Measurements from ENCODE around the gene C3orf52. TPM values are rescaled to one million over a fixed set of nuclear protein-coding genes. Genes with fewer than 3 reads are reported as not detected.

The C3orf52 gene
- total RNA-seq, 1 donor from 2014 or later, result 16.4 TPM

- intact Hi-C loops (cut with DNase I), result no loop called here
- H3K27me3 ChIP-seq (ENCODE audit: low read depth), result no peaks in the 10 kb centered on the region
- H3K27ac ChIP-seq, result no peak overlapping the region
- peaks cover 11% of the 10 kb centered on the region for H3K4me1 ChIP-seq
- peak overlapping the region; percentile 15 for H3K4me3 ChIP-seq
- no peaks in the 10 kb centered on the region for H3K9me3 ChIP-seq
- DNase-seq, result no peak
- no peak for TF ChIP-seq CTCF (IDR thresholded peaks at IDR 0.05)
- H3K36me3 ChIP-seq, result peaks cover 9% of the 10 kb centered on the region
- no peak for ATAC-seq
Observed at GRCh38 chr3:112116748-112117186, 30.6 kb downstream of the C3orf52 start.

GRCh38 chr3:112117415-112117814, 31.2 kb downstream of the C3orf52 start:
- intact Hi-C loops (cut with DNase I), result no loop called here
- H3K4me3 ChIP-seq, result no peak overlapping the region

GRCh38 chr3:112117841-112118571, 31.8 kb downstream of the C3orf52 start:
- no peaks in the 10 kb centered on the region for H3K27me3 ChIP-seq (ENCODE audit: low read depth)
- peak; percentile 54 for DNase-seq
- peaks cover 6% of the 10 kb centered on the region for H3K36me3 ChIP-seq
- no peaks in the 10 kb centered on the region for H3K9me3 ChIP-seq
- peaks cover 11% of the 10 kb centered on the region for H3K4me1 ChIP-seq
- peak; percentile 26 to 35 for ATAC-seq
- no peak overlapping the region for H3K4me3 ChIP-seq
- no peak overlapping the region for H3K27ac ChIP-seq
- intact Hi-C loops (cut with DNase I), result no loop called here
- no peak for TF ChIP-seq CTCF (IDR thresholded peaks at IDR 0.05)

More at GRCh38 chr3:112117415-112117814, 31.2 kb downstream of the C3orf52 start:
- Histone ChIP-seq H3K9me3 (no peaks in the 10 kb centered on the region), H3K36me3 (peaks cover 9% of the 10 kb centered on the region), H3K27me3 (ENCODE audit: low read depth) (no peaks in the 10 kb centered on the region), H3K4me1 (peaks cover 11% of the 10 kb centered on the region), H3K27ac (no peak overlapping the region)
- TF ChIP-seq CTCF (IDR thresholded peaks at IDR 0.05), result no peak
- no peak for DNase-seq
- ATAC-seq, result no peak

- Histone ChIP-seq H3K4me1 (peaks cover 11% of the 10 kb centered on the region), H3K36me3 (no peaks in the 10 kb centered on the region), H3K4me3 (no peak overlapping the region), H3K9me3 (no peaks in the 10 kb centered on the region), H3K27me3 (ENCODE audit: low read depth) (no peaks in the 10 kb centered on the region), H3K27ac (no peak overlapping the region)
- intact Hi-C loops (cut with DNase I), result no loop called here
- TF ChIP-seq CTCF (IDR thresholded peaks at IDR 0.05), result no peak
- no peak for DNase-seq
- ATAC-seq, result peak; percentile 41 to 63
Observed at GRCh38 chr3:112119962-112120836, 34.0 kb downstream of the C3orf52 start.

GRCh38 chr3:112121577-112122547, 35.7 kb downstream of the C3orf52 start:
- DNase-seq (no peak), ATAC-seq (no peak)
- TF ChIP-seq CTCF (IDR thresholded peaks at IDR 0.05), result no peak
- intact Hi-C loops (cut with DNase I), result no loop called here
- Histone ChIP-seq H3K9me3 (no peaks in the 10 kb centered on the region), H3K27me3 (ENCODE audit: low read depth) (no peaks in the 10 kb centered on the region), H3K4me1 (peaks cover 18% of the 10 kb centered on the region), H3K4me3 (no peak overlapping the region), H3K27ac (no peak overlapping the region), H3K36me3 (no peaks in the 10 kb centered on the region)
